Smooth muscle cell of the brain vasculature (primary cell): ENCODE data around the gene HOXA6.

Experiments used
- DNase-seq: peaks from one replicate; pipeline ENCODE4 v3.0.0-alpha.2; 2012; ENCODE audit warnings: low read depth, low spot score

Gene HOXA6

DNA sequence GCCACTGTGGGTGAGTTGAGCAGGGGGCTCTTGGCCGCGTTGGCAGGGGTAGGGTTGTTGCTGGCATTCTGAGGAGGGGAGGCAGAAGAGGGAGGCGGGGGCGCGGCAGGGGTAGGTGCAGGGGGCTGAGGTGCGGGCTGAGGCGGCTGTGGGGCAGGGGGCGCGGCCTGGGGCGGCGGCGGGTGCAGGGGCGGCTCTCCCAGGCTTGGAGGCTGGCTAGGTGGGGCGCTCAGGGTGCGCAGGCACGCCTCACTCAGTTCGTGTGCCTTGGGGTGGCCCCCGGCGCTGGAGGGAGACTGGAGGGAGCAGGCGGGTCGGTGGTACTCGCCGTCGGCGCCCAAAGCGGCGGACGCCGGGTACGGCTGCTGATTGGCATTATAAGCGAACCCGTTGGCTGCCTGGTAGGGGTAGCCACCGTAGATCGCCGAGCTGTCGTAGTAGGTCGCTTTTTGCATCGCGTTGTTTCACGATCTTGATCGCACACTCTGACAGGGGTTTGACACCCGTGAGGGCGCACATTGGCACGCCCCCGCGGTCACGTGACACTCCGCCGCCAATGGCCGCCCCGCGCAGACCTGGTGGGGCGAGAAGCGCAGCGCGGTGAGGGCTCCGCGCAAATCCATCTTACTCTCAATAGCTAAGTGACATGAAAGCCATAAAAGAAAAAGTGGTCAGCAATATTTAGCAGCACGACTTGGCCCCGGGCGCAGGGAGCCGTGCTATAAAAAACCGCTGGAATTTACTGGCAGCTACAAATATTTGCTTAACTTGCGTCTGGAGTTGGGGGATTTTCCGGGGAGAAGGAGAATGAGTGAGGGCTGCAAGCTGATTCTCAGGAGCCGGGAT lies 37.2 kb downstream of the HOXA6 start:
- DNase-seq, result no peak

DNA sequence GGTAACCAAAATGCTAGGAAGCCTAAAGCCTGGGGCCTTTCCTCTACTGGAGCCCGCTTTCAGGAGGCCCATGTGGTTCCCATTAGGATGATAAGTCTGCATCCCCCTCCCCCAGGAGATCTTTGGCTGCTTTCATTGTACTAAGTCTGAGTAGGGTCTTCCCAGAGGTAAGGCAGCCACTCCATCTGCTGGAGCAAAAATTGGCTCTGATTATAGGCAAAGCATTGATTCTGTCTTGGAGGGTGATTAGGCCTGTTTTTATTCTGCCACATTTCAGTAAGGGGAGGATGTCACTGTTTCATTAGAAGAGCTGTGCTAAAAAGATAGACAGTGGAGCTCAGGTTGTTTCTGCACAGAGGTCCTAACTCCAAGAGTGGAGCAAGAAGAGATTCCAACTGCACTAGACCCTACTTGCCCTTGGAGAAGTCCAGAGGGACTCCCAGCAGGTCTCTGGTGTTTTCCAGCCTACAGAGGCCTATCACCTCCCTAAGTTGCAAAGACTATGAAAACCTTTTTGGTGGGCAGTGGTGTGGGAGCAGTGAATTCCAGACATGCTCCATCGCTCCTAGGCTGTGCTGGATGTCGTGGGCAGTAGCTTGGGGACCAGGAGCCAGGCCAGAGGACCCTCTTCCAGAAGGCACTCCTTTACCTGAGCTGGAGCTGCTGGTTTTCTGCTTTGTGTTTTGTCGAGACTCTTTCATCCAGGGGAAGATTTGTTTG lies 37.9 kb downstream of the HOXA6 start:
- DNase-seq, result no peak

DNA sequence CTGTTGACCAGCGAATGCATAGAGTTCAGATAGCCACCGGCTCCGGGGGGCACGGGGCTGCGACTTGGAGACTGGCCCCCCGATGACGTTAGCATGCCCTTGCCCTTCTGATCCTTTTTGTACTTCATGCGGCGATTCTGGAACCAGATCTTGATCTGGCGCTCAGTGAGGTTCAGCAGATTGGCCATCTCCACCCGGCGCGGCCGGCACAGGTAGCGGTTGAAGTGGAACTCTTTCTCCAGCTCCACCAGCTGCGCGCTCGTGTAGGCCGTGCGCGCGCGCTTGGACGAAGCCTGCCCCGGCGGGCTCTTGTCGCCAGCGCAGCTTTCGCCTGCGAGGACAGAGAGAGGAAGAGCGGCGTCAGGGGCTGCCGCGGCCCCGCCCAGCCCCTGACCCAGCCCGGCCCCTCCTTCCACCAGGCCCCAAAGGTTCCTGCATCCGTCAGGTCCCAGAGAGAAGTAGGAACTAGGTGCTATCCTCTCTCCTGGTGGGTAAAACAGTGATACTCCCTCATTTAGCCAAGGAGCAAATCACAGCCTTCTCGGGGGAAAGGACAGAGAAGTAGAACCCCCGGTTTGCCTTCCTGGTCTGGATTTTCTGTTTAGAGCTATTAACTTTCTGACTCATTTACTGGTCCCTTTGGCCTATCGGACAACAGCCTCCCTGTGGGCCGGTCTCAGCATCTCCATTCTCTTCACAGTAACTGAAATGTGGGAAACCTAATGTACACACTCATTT lies 39.0 kb downstream of the HOXA6 start:
- DNase-seq, result no peak

DNA sequence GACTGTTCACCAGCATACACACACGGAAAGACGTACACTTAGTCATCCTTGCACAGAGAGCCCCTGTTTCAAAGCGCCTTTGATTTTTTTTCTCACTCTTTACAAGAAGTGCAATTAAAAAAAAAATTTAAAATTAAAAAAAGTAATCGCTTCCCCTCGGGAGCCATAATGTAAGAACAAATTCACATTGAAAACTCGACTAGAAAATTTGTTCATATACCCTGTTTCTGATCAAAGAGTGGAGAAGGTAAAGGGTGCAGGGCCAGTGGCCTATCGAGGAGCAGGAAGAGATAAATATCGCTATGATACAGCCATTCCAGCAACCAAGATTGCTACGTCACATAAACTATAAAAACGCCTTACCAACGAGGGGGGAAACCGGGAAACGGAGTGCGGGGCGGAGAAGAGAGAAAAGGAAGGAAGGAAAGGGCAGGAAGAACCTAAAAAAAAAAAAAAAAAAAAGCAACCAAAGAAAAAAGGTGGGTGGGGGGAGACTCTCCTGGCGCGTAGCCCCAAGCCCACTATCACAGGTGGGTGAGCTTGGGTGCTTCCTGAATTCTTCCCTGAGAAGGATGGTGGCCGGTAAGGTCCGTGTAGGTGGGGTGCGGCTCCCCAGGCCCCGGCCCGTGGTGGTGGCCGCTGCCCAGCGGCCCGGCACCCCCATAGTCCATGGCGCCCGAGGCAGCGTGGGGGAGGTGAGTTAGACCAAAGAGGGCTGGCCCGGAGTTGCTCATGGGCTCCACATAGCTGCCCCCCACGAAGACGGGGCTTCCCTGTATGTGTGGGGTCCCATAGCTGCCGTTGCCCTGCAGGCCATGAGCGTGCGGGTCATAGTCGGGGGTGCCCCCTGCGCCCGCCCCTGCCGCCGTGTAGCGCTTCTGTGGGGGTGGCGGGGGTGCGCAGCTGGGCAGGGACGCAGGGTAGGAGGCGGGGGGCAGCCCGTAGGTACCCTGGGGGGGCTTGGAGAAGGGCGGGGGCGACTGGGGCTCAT lies 39.9 kb downstream of the HOXA6 start:
- DNase-seq, result no peak

DNA sequence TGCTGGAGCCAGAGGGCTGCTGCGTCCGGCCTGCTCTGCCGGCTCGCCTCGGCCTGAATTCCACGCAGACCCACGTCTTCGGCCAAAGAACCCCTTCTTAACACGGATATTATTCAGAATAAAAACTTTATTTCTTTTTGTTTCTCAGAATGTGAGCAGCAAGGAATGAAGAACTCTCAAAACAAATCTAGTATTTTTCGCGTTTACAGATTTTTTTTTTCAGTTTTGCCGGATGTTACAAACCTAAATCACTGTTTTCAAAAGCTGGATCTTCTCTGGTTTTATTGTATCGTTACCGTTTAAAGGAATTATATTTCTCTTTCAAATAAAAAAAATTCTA lies 40.7 kb downstream of the HOXA6 start:
- no peak for DNase-seq

DNA sequence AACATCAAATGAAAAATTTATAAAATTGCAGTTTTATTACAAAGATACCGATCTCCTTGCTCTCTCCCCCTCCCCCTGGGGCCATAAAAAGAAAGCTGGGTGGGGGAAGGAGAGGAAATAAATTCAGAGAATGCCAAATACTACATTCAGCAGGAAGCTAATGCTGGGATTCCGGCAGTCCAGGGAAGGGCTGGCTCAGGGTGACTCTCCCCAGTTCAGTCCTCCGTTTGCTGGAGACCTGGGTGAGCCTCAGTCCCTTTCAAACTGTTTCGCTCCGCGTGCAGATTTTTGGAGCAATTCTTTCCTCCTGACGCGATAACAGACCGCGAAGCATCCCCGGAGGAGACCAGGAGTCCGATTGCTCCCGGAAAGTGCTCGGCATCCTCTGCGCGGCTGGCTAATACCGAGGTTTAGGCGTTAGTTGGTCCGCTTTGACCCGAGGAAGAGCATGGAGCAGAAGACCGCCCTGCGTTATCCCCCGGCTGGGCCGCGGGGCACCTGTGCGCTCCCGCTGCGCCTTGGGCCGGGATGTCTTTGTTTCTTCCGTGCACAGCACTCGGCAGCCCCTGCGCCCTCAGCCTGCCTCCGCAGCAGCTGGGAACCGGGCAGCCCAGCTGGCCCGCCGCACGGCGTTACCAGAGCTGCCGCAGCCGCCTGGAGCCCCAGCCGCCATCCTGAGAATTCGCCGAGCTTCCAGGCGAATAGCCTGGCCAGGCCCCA lies 41.2 kb downstream of the HOXA6 start:
- DNase-seq, result no peak

DNA sequence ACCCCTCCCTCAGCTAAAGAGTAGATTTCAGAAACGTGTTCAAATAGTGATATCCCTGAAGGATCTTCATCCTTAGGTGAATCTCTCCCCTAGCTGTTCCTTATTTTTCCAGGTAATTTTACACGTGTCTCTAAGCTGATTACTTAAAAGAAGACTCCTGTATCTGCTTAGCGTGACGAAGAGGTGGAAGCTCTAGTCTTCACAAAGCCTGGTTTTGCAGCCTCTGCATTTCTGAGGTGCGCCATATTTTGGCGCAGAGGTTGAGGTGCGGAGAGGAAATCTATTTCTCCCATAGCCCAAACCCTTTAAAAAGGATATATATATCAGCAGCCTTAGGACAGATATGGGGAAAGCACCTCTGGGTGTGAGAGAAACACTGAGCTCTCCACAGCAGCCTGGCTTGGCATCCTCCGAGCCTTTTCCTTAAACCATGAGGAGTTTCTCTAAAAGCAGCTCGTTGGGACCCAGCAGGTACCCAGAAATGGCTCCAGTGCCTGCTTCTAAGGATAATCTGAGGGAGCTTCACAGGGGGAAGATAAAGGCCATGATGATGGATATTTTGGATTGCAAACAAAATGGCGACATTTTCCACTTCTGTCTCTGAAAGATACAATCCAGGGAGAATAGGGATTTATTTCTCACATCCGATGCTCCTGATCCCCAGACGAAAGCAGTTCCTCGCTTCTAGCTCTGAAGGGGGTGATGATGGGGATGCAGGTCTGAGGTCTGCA lies 42.1 kb downstream of the HOXA6 start:
- no peak for DNase-seq

DNA sequence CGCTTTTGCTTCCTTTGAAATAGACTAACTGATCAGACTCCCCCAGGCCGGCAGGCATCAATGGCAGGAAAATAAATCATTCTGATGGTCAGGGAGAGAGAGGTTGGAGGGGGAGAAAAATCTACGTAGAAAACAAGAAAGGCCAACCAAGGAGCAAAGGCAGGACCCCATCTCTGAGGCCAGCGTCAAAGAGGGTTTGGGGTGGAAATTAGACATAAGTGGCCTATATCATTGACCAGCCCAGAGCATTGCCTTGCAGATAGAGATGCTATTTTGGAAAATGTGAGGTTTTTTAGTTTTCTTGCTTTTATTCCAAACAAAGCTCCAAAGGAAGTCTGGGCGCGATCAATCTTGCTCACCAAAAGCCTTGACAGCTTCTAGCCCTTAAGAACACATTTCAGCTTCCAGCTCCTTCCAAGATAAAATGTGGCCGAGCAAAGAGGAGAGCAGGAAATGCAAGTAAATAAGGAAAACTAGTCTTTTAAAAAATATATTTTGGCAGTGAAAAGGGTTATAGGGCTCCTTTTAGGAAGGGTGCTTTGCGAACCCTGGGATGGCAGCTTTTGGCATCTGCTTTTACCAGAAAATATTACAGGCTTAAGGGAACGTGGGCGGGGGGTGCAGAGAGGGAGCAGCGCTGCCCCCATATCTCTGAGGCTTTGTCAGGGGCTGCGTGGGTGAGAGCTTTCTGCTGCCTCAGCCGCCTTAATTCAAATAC lies 43.1 kb downstream of the HOXA6 start:
- DNase-seq, result no peak

DNA sequence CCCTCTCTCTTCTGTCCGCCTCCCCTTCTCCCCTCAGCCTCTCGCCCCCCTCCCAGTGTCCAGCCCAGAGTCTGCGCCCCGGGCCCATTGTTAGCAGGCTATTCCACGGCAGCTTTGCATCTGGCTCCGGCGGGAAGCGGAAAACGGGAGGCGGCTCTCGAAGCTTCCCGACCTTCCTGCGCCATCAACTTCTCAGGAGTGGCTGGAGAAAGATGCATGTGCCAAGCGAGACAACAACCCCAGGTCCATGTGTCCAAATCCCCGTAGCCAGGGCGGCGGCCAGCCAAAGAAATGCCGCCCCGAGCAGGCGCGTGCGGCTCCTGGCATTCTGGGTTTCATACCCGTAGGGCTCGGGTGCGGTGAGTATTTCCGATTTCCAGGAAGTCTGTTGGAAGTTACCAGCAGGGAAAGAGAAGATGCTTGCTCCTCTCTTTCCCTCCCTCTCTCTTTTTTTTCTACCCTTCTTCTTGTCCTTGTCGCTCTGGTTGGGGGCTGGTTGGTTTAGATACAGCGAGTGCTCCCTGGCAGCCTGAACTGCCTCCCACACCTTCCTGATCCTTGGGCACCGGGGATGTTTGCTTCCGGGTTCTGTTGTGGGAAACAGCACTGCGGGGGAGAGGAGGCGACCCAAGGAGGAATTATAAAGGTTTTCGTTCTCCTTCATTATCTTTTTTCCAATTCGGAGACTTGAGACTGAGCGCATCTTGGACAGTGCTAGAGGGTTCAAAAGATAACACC lies 43.9 kb downstream of the HOXA6 start:
- DNase-seq, result no peak

DNA sequence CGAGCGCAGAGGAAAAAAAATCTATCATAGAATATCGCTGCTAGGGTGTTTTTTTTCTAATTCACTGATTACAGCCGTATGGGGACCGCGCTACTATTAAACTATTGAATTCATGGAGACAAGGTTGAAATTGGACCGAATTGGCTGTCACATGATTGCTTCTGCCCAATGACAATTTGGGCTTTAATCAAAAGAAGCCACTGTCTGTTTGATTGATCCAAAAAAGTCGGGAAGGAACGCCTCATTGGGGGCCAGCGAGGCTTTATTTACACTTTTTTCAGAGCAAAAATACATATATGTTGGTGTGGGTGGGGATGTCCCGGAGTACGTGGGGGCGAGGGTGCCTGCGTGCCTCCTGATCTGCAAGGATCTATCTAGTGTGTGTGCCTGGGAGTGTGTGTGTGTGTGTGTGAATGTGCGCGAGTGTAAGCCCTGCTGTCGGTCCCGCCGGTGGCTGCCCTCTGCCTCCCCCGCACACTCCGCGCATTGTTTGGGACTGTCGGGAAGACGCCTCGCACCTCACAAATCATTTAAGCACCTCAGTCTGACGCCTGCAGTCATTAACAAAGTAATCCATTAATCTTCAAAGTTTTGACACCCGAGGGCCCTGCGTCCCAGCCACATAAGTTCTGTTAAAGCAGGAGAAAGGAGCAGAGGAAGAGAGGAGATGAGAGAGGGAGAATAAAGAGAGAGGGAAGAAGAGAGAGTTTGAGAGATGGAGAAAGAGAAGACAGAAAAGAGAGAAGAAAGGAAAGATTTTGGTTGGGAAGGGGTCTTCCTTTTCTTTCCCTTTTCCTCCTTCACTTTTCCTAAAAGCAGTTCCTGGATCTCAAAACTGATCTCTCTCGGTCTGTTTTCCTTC lies 44.8 kb downstream of the HOXA6 start, which contains the start of gene HOXA2:
Gene HOXA2, minus strand, starts transcription at position 103 of the 862 bp plus-strand sequence. CDS start 183 bp downstream, outside the sequence.
- no peak for DNase-seq

DNA sequence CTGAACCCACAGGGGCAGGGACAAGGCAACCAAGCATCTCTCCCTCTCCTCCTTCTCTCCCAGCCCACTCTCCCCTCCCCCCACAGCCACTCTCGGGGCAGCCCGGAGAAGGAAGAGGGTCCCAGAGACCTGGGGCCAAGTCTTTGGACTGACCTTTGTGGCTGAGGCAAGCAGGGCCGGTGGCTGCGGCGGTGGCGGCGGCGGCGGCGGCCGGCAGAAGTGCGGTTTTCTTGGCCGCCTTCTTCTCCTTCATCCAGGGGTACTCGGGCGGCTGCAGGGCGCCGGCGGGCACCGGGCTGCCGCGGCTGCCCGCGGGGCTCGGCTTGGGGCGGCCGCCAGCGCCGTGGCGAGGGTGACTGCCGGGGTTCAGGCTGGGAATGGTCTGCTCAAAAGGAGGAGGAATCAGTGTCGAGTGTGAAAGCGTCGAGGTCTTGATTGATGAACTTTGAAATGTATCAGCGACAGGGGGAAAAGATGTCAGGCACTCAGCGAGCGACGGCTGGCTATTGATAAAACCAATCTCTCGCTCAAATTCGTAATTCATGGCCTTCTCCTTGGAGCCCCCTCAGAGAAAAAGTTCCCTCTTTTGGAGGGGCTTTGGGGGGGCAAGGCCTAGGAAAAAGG lies 45.5 kb downstream of the HOXA6 start:
- no peak for DNase-seq

DNA sequence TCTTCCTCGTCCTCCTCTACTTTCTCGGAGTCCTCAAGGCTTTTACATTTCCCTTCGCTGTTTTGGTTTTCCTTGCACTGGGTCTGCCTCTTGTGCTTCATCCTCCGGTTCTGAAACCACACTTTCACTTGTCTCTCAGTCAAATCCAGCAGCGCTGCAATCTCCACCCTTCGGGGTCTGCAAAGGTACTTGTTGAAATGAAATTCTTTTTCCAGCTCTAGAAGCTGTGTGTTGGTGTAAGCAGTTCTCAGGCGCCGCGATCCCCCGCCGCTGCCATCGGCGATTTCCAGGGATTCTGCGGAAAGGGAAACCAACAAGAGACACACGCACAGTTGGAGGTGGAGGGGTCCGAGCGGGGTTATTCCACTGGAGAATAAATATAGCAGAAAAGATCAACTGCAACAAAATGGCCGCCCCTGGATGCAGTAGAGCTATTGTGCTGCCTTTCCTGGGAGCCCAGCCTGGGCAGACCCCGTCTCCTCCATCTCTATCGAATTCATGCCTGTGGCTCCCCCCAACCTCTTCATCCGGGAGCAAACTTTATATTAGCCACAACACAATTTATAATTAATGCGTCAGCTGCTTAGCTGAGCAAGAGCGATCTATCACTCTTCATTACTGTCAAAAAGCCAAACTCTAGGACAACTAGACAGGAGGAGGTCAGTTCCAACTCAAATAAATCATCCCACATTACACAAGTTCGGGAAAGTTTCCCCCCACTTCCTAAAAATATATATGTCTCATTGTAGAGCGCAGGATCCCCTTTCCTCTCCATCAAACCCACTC lies 46.2 kb downstream of the HOXA6 start:
- no peak for DNase-seq

DNA sequence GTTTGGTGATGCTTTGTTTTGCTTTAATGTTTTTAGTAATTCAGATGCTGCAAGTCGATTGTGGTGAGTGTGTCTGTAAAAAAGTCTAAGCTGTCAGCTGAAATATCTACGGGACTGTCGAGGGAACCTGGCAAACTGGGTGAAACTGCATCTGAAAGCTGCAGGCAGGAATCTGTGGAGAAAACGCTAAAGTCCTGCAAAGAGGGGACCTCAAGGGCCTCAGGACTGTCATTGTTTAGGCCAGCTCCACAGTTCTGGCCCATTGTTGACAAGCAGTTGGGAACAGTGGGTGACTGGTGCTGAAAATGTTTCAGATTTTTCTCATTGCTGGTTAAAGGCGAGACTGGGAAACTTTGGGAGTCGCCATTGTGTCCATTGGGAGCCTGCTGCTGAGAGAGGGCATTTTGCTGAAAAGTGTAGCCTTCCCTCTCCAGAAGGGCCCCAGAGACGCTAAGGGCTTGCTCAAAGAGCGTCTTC lies 46.8 kb downstream of the HOXA6 start:
- DNase-seq, result no peak

DNA sequence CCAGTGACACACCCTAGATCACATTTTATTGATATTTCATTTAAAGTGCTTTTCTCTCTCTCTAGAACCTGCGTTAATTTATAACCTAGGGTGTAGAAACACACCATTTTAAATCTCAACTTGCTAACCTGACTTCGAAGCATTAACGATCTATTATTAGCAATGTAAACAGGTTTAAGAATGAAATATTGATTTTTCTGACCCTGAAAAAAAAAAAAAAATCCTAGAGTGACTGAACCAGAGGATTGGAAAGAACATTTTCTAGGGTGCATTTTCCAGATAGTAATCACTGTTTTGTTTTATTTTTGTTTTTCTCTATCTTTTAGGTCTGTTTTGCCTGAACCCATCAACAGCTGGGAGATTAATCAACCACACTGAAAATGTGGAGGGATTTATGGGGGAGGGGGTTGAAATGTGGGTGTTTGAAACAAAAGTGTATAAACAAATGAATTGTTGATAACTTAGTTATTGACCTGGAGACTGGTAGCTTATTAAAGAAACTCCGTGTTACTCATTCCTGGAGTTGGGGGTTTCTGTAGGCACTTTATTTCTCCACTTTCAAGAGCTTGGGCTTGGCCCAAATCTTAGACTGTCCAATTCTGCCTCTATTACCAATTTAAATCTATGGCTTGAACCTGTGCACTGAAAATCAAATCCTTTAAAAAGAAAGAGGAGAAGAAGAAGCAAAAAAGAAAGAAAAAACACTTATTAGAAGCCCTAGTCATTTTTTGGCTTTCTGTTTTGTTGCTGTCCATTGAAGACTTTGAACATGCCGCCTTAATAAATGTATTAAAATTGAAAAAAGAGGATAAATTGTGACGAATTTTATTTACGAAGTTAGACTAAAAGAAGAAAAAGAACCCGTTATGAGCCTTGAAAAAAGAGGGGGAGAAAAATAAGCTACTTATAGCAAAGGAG lies 47.9 kb downstream of the HOXA6 start:
- DNase-seq, result no peak
